ENCODE measurements around the gene IL19. TPM values are rescaled to one million over a fixed set of nuclear protein-coding genes. Genes with fewer than 3 reads are reported as not detected.

The IL19 gene
- total RNA-seq, 1 experiment from 2014 or later, result not detected

DNA sequence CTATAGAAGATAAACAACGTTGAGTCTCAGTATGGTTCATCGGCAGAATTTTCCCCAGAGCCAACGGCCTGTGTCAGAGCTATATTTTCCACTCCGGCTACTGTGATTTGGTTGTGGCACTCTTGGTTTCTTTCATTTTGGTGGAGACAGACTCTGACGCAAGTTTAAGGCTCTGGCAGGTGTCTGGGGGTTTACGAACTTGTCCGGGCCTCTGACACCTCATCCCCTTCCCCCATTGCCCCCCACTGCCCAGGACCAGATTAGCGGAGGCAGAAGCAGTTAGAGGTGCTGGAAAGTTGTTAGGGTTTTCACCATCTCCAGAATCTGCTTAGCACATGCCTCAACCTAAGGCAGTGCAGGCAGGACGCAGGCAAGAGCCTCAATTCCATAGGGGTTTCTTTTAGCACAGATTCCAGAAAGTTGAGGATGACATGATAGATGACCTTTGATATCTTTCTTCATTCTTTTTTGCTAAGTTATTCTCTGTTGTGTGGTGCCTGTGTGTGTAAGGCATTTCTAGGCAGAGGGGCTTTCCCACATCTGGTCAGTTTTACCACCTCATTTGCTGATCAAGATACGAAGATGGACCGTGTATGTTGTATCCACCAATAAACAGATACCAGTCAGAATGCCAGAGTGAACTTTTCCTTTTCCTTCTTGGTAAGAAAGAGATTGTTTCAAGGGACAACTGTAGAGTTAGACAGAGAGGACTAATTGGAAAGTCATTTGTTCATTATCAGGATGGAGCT is 20.1 kb downstream of the IL19 start:
- TF ChIP-seq, protein P1, sequence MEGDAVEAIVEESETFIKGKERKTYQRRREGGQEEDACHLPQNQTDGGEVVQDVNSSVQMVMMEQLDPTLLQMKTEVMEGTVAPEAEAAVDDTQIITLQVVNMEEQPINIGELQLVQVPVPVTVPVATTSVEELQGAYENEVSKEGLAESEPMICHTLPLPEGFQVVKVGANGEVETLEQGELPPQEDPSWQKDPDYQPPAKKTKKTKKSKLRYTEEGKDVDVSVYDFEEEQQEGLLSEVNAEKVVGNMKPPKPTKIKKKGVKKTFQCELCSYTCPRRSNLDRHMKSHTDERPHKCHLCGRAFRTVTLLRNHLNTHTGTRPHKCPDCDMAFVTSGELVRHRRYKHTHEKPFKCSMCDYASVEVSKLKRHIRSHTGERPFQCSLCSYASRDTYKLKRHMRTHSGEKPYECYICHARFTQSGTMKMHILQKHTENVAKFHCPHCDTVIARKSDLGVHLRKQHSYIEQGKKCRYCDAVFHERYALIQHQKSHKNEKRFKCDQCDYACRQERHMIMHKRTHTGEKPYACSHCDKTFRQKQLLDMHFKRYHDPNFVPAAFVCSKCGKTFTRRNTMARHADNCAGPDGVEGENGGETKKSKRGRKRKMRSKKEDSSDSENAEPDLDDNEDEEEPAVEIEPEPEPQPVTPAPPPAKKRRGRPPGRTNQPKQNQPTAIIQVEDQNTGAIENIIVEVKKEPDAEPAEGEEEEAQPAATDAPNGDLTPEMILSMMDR (conservative IDR thresholded peaks at IDR 0.05), result no peak
- H3K9me3 ChIP-seq (ENCODE audit: control insufficient read depth, low read depth, low read length), result no peaks in the 10 kb centered on the region
- H3K79me2 ChIP-seq (ENCODE audit: insufficient read depth, low read length), result no peaks in the 10 kb centered on the region
- no peak overlapping the region for H3K18ac ChIP-seq (ENCODE audit: insufficient read length, low read depth, low read length)
- no peak overlapping the region for H3K56ac ChIP-seq (ENCODE audit: insufficient read length, low read depth, low read length)
- H3K27ac Mint-ChIP-seq, result no peak overlapping the region
- no peak overlapping the region for H3T11ph ChIP-seq (ENCODE audit: low read length)
- H2BK120ac ChIP-seq (ENCODE audit: low read depth, low read length, poor library complexity, severe bottlenecking), result no peak overlapping the region
- H4K20me1 ChIP-seq (ENCODE audit: control insufficient read depth, insufficient read depth, insufficient read length), result no peaks in the 10 kb centered on the region
- H2BK12ac ChIP-seq (ENCODE audit: insufficient read length, low read depth, low read length), result no peak overlapping the region
- no peaks in the 10 kb centered on the region for H3K27me3 ChIP-seq (ENCODE audit: insufficient read depth, low read length)
- H2BK5ac ChIP-seq (ENCODE audit: insufficient read length, low read length), result no peak overlapping the region
- H2AK5ac ChIP-seq (ENCODE audit: insufficient read length, low read length), result no peak overlapping the region
- H2BK15ac ChIP-seq (ENCODE audit: low read depth, low read length), result no peak overlapping the region
- no peaks in the 10 kb centered on the region; a peak in 1 of 5 replicates for H3K9me3 Mint-ChIP-seq
- H4K5ac ChIP-seq (ENCODE audit: insufficient read length, low read depth, low read length), result no peak overlapping the region
- H3K4ac ChIP-seq (ENCODE audit: low read depth, low read length), result no peak overlapping the region
- H4K91ac ChIP-seq (ENCODE audit: insufficient read length, low read depth, low read length), result no peak overlapping the region
- no CpG with 5 or more reads among the region's 11 CpGs for WGBS (ENCODE audit: extremely low coverage, insufficient read length, low lambda C conversion rate)
- peaks cover 27% of the 10 kb centered on the region for H3K27me3 Mint-ChIP-seq (ENCODE audit: low read depth)
- no peaks in the 10 kb centered on the region for H3K4me1 ChIP-seq (ENCODE audit: insufficient read depth, low read length)
- H2BK20ac ChIP-seq (ENCODE audit: low read depth, low read length, poor library complexity, severe bottlenecking), result no peak overlapping the region
- H3K9ac ChIP-seq (ENCODE audit: extremely low read depth, insufficient read length, low read length), result no peak overlapping the region
- no peak for DNase-seq
- no peak overlapping the region for H3K4me2 ChIP-seq (ENCODE audit: insufficient read depth, insufficient read length, low read length)
- no peaks in the 10 kb centered on the region for H3K36me3 Mint-ChIP-seq (ENCODE audit: insufficient read depth in 1 of 3, low read depth in 3 of 3)
- no peak overlapping the region for H3K23ac ChIP-seq (ENCODE audit: insufficient read length, low read depth, low read length)
- peaks cover 10 to 11% of the 10 kb centered on the region in 2 experiments for H3K4me1 Mint-ChIP-seq
- H2AFZ ChIP-seq (ENCODE audit: low read length), result no peak overlapping the region
- H3K23me2 ChIP-seq (ENCODE audit: insufficient read length, low read depth, low read length, poor library complexity, severe bottlenecking), result no peaks in the 10 kb centered on the region
- no peak overlapping the region for H3K14ac ChIP-seq (ENCODE audit: insufficient read depth, low read length)
- no peak overlapping the region for H3K27ac ChIP-seq (ENCODE audit: insufficient read length, low read depth, low read length)
- no peak overlapping the region for H3K4me3 Mint-ChIP-seq
- no peaks in the 10 kb centered on the region for H3K79me1 ChIP-seq (ENCODE audit: insufficient read depth, low read depth, low read length, poor library complexity, severe bottlenecking)
- H4K8ac ChIP-seq (replicated peaks; ENCODE audit: insufficient read length, low read depth, low read length), result no peak overlapping the region

Data from H9 (cell line).